ENCODE results near the gene OGG1.

DNA sequence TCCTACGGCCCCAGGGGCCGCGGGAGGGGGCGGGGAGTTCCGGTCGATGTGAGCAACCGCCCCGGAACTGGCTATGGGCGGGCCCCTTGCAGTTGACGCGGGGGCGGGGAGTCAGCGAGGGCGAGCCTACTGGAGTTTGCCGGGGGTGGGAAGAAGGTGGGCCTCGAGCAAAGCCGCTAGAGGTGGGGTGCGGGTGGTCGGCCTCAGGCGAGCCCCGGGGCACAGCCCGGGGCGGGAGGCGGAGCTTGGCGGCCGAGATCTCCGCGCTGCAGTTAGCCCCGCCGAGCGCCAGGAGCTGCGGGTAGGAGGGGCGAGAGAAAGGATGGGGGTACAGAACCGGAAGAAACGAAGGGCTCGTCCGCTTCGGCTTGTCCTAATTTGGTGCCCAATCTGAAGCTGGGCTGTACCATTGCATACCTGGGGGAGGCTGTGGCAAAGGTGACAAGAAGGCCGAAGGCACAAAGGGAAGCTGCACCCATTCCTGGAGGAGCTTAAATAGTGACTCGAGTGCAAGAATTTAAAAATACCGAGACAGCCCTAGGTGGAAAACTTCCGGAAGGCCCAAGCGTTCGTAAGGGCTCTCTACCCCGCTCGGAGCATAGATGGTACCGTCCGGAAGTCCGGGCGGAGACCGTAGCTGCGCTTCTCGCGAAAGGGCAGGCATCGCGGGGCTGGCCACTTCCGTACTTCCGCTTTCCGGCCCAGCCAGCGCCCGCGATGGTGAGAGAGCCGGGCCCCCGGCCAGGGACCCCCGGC, 42.8 kb downstream of the OGG1 start, which contains the start of the genes ARPC4 and TADA3:
- TF ChIP-seq, protein P1, sequence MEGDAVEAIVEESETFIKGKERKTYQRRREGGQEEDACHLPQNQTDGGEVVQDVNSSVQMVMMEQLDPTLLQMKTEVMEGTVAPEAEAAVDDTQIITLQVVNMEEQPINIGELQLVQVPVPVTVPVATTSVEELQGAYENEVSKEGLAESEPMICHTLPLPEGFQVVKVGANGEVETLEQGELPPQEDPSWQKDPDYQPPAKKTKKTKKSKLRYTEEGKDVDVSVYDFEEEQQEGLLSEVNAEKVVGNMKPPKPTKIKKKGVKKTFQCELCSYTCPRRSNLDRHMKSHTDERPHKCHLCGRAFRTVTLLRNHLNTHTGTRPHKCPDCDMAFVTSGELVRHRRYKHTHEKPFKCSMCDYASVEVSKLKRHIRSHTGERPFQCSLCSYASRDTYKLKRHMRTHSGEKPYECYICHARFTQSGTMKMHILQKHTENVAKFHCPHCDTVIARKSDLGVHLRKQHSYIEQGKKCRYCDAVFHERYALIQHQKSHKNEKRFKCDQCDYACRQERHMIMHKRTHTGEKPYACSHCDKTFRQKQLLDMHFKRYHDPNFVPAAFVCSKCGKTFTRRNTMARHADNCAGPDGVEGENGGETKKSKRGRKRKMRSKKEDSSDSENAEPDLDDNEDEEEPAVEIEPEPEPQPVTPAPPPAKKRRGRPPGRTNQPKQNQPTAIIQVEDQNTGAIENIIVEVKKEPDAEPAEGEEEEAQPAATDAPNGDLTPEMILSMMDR (IDR thresholded peaks at IDR 0.05) = peak in 5 of 6 experiments; percentile 10 to 52 (median 50)
- TF ChIP-seq POLR2A (IDR thresholded peaks at IDR 0.05) (peak in 3 of 4 donors; percentile 49 to 78 (median 77)), EP300 (IDR thresholded peaks at IDR 0.05) (peak in 1 of 4 donors; percentile 45)
